GM21390 (cell line): ENCODE measurements around the gene ANKZF1.

ENCODE experiments used
- ATAC-seq: cut with Tn5 transposase; IDR thresholded peaks from one replicate; pipeline ENCODE4 v1.9.1; 2021; ENCODE audit not compliant: unreplicated experiment

ANKZF1 gene

DNA sequence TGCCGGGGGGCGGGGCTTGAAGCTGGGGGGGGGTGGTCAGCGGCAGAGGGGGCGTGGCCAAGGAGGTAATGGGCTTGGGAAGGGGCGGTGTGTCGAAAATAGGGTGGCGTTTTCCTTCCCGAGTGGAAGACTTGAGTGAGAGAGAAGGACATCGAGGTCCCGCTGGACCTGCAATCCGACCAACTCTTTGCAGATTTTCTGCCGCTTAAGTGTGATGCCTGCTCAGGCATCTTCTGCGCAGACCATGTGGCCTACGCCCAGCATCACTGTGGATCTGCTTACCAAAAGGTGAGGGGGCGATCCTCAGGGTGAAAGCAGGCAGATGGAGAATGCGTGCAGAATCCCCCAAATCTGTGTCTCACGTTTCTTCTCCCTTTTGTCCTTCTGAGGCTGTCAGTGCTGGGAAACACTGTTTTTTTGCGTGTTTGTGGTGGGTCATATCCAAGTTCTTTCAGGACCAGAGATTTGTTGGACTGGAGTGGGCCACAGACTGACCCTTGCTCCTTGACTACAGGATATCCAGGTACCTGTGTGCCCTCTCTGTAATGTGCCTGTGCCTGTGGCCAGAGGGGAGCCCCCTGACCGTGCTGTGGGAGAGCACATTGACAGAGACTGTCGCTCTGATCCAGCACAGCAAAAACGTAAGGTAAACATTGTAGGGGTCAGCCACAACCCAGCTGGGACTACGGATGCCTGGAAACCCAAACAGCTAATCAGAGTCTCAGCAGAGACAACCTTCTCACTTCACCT lies 22.3 kb upstream of the ANKZF1 start:
- ATAC-seq, result no peak

DNA sequence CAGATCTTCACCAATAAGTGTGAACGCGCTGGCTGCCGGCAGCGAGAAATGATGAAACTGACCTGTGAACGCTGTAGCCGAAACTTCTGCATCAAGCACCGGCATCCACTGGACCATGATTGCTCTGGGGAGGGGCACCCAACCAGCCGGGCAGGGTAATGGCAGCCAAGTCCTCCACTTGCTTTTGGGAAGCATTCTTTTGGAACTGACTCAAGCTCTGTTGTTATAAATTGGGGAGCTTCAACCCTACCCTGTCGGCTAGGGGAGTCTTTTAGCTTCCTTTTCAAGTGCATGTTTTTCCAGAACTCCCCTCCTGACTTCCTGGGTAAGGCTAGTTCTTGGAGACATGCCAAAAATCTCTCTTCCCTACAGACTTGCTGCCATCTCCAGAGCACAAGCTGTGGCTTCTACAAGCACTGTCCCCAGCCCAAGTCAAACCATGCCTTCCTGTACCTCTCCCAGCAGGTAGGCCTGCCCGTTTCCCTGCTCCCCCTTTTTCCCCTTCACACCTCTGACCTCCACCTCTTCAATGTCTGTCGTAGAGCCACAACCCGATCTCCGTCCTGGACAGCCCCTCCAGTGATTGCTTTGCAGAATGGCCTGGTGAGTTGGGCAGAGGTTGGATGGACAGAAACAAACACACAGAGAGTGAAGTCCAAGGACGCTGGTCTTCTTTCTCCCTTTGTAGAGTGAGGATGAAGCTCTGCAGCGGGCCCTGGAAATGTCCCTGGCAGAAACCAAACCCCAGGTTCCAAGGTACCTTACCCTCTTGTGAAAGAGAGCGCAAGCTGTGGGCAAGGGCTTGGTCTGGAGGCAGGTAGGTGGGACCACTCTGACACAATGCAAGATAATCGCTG lies 21.5 kb upstream of the ANKZF1 start:
- ATAC-seq, result no peak

DNA sequence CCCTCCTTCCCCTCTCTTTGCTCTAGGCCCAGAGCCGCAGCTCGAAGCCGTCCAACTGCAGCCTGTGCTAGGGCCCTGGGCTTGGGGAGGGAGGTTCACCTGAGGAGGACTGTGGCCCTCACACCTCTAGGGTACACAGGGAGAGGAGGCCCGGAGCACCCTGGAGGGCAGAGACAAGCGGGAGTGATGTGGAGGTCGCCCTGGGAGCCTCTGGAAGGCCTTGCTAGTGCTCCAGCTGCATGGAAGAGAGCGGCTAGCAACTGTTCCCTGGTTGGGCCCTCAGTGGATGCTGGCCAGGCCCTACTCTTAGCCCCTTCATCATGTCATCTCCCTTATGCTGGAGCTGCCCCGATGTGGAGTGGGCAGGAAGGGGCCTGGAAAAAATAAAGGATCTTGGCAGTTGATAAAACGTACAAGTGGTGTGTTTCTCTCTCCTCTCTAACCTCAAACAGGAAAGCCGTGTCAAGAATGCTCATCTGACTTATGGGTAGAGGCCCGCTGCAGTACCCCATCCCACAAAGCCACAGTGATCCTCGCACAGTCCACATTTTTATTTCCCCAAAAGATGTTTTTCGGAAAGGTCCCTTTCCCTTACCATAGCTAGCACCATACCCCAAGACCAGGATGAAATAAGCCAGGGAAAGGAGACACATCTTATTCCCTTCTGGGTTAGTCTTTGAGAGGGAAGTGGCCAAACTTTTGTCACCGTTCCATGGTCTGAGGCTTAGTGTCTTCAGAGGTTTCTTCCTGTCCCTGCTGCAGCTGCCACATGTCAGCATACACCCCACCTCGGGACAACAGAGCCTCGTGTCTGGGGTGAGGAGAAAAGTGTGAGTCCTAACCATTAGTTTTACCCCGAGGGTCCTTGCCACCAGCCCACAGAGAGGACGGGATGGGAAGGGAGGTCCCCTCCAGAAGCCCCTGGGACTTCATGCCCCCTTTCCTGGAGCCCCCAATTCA lies 20.1 kb upstream of the ANKZF1 start:
- ATAC-seq, result no peak

DNA sequence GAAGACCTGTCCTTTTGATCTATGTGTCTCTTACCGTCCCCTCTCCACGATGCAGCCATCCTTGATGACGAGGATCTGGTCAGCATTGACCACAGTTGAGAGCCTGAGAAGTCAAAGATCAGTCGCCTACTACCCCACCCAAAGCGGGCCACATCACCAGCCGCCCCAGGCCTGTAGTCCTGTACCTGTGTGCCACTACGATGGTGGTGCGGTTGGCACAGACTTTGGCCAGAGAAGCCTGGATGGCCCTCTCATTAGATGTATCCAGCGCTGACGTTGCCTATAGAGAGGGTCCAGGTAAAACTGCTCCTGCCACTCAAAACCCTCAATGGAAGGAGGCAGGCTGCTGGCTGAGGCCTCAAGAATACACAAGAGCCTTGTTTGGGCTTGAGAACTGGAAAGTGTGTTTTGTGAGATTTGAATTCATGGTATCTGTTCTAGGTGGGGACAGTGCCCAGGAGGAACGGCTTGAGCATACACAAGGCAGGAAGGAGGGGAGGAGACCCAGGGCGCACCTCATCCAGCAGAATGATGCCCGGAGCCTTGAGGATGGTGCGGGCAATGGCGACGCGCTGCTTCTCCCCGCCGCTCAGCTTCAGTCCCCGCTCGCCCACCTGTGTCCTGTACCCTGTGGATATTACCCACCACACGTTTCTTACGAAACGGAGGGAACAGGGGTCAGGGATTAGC lies 19.3 kb upstream of the ANKZF1 start:
- no peak for ATAC-seq

DNA sequence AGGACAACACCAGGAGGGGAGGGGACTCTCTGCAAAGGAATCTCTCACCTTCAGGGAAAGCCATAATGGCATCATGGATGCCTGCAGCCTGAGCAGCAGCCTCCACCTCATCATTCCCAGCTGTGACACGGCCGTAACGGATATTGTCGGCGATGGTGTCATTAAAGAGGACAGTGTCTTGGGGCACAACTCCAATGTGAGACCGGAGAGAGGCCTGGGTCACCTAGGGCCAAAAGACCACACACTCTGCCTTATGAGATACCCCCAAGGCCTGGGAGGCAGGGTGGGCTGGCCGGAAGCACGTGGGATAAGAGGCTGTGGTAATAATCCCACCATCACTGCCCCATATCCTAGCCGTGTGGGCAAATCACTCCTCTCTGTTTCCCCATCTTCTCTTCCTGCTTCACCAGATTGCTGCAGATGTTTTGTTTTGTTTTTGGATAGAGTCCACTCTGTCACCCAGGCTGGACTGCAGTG lies 18.7 kb upstream of the ANKZF1 start:
- no peak for ATAC-seq

DNA sequence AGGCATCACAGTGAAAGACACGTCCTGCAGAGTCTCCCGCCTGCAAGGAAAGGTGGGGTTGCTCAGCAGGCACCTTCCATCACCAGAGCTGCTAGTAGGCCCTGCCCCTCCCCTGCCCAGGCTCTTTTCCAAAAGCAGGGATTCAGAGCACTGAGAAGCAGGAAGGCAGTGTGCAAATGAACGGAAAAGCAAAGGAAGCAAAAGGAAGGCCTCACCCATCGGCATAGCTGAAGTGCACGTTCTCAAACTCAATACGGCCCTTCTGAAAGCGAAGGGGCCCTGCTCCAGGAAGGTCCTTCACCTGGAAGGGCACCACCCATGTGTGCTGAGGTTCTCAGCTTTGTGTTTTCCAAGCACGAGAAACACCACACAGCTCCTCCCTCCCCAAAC lies 16.6 kb upstream of the ANKZF1 start:
- no peak for ATAC-seq

DNA sequence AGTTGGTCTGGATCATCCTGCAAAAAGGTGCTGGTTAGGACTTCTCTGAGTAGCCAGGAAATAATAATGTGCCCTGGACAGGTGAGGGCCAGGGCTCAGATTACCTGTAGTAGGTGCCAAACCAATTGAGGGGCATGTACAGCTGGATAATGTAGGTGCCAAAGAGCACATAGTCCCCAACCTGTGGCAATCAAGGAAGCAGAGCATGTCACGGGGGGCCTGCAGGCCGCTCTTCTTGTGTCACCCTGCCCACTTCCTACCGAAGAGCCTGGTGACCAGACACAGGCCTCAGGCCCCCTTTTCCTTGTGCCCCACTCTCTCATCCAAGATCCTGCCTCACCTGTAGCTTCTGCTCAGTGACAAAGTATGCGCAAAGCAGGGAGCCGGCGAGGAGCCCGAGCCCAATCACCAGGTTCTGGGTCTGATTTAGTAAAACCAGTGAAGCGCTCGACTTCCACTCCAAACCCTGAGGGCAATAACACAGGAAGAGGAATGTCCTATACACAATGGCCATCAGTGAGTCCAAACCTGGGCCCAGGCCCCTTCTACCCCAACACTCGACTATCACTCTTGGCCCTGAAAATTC lies 16.0 kb upstream of the ANKZF1 start:
- no peak for ATAC-seq

DNA sequence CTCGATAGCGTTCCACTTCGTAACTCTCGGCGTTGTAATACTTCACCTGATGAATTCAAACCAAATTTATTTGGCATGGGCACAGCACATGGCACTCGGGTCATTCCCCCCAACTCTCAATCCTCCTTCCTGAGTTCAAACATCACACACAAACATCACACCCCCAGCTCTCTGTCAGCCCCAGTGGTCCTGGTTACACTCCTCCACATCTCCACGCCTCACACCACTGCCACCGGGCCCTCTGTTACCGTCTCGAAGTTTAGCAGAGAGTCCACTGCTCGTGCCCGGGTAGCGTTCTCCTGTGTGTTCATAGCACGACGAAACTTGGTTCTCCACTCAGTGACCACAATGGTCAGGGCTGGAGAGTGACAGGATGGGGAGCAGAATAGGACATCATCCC lies 15.5 kb upstream of the ANKZF1 start:
- no peak for ATAC-seq

DNA sequence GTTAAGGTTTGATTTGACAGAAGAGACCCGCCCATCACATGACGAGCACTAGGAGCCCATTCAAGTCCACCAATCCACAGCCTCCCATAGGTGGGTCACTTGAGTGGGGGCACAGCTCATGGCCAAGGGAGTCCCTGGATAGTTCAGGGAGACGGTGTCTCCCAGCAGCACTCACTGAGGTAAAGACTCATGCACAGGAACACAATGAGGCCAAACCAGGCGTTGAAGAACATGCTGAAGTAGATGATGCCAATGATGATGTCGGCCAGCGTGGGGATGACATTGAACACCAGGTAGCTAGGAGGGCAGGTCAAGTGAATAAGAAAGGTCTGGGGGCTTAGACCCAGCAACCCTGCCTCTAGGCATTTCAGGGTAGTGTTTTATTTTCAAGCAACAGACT lies 14.8 kb upstream of the ANKZF1 start:
- no peak for ATAC-seq

DNA sequence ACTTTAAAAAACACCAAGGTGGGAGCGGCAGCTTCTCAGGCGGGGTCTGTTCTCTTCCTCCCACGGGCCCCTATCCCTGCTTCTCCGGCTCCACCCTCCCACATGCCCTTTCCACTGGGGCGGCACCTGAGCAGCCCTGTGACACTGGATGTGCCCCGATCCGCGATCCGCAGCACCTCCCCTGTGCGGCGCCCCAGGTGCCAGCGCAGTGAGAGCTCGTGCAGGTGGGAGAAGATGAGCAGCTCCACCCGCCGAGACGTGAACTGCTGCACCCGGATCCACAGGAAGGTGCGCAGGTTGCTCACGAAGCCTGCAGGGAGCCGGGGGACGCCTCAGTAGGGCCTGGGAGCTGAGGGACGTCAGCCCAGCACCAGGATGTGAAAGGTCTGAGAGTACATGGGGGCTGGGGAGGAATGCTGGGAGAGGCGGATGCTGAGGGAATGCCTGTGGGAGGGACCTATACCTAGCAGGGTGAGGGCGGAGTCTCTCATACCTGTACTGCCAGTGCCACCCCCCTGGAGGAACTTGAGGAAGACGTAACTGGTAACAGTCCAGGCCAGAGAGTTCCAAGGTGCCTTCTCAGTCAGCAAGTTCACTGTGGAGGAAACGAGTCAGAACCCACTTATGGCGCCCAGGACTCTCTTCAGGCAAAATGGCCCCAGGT lies 13.6 kb upstream of the ANKZF1 start:
- no peak for ATAC-seq

DNA sequence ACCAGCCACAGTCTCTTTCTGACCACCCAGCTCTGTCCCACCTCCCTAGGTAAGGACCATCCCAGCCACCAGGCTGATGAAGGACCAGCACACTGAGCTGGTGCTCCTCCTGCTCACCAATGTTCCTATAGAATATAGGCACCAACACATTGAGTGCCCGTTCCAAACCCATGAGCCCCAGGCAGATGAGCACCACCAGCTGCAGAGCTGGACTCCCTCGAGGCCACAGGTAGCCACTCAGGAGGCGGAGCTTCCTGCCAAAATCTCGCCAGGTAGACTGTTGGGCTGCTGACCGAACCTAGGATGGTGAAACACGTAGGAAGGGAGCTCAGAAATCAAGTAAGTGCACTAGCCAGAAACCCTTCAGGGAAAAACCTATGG lies 13.1 kb upstream of the ANKZF1 start:
- no peak for ATAC-seq

DNA sequence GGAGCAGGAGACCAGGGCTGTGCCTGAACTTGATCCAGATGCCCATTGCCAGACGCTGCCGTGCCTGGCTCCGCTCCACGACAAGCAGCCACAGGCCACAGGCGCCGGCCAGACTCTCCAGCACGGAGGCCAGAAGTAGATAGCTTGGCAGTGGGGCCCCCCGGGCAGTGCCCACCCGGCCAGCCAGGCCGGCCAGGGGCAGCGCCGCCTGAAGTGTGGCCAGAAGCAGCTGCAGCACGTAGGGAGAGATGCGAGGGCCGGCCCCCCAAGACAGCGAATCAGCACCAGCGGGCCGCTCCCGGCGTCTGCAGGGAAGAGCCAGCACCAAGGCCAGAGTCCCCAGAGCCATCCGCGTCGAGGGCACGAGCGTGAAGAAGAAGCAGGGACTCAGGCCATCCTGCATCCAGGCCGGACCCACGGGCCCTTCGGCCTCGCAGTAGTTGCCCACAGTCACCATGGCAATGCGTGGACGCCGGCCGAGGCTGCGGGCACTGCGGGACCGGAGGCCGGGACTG lies 11.3 kb upstream of the ANKZF1 start:
- peak; percentile 35 for ATAC-seq

DNA sequence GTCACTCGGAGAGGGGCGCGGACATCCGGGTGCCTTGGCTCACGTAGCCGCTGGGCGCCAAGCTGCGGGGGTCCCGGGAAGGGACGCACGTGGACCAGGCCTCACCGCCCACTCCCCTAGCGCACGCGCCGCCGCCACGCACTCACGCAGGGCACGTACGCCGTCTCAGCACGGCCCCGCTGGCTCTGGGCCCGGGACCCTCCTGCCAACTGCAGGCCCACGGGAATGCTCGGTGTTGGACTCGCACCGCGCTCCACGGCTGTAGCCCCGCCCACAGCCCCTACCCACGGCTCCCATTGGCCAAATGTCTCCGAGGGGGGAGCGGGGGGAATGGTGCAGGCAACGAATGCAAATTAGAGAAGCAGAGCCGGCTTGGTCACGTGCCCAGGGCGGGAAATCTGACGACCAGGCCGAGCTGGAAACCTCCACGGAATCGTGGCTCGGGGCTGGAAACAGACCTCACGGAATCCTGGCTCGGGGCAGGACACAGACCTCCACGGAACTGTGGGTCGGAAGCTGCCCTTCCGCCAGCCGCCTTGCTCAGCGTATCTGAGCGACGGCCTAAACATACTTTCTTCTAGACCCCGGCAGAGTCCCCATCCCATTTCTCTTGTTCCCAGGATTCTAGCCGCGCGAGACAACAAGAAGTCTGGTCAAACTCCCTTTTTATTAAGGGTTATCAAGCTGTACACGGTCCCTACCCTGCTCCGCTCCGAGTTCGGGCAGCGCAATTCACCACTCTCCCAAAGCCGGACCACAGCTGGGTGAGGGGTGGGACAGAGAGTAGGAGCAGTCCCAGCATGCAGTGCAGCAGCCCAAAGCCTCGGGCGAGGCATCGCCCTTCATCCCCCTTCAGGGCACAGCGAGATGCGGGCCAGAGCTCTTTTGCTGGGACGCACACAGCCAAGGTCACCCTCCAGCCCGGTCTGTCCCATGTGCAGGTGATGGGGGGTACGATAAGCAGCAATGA lies 10.6 kb upstream of the ANKZF1 start, which contains the start of gene ABCB6:
Gene ABCB6 (minus strand): TSS at position 227 of the 970 bp plus-strand sequence. CDS start 285 bp downstream, outside the sequence.
- peak; percentile 83 for ATAC-seq

DNA sequence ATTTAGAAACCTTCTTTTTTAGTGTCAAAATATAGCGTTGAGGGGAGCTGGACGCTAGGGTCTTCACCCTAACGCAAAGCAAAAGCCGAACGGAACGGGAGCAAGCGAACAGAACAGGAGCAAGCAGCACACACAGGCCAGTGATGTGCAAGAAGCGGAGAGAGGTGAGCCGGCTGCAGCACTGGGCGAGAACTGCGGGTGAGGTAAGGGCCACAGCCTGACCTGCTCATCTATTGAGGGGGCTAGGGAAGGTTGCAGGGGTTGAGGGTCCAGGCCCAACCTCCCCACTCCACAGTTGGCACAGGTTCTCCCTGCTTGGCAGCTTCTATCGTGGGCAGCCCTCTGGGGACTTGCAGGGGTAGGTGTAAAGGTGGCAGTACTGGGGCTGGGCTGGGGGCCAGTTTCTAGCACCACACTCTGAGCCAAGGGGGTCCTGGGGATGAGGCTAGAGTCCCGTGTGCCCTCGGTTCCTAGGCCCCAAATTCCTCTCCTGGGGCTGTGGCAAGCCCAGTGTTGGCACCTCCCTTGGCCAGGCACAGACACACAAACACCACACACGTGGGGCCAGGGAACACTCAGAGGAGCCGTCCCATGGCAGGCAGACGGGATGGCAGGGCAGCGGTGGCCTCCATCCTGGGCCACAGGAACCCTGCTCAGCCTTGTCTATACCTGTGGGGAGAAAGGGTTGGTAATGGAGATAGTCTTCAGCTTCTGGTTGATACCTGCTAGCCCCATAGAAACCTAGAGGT lies 9.6 kb upstream of the ANKZF1 start:
- ATAC-seq, result no peak

DNA sequence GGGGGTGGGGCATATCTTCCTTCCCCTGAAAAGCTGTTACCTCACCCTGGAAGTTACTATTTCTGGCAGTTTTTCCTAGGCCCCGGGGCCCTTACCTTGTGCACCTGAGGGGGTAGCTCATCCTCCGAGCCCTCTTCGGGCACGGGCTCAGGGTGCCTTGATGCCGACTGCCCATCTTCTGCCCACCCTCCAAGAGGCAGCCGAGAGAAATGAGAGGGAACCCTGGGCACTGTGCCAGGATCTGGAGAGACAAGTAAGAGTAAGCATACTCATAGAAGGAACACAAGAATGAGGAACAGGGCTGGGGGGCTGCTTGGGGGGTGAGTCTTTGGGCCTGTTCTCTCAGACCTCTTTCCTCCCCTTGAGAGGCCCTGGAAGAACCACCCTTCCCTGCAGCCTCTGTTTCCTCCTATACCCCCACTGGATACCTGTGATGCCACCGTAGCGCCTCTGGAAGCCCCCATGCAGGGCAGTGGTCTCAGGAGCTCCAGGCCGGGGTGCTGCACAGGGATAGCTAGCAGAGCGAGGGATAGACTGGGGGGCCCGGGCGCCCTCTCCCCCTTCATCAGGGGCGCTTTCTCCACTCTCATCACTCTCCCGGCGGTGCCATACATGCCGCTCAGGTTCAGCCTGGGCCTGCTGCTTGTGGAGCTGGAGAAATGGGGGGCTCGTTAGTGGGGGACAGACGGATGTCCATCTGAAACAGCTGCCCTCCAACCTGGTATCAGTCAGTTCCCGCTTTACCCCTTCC lies 8.8 kb upstream of the ANKZF1 start:
- no peak for ATAC-seq

DNA sequence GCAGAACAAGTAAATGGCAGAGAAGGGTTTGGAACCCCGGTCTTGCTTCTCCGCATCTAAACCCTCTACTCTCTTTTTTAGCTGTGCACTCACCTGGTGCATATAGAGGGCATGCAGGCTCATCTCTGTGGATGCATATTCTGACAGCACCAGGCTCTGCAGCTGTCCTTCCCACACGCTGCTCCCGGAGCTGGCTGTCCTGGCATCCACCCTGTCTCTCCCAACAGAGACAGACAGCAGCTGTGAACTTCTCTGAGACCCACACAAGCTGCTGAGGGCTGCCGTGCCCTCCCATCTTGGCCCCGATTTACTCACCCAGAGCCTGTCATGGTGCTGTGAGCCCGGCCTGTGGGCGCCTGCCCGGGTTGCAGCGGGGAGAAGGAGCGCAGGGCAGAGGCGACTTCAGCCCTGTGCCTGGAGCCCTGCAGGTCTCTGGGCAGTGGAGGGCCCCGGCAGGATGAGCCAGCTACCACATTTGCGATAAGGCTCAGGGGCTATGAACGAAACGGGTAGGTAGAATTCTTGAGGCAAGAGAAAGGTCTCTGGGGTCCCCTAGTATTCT lies 7.6 kb upstream of the ANKZF1 start:
- ATAC-seq, result no peak
